ENCODE data around the gene PPP2R5C.
A peak's percentile ranks its signal among the peaks of the same experiment; 100 is the strongest.

PPP2R5C gene

GRCh38 chr14:101808894-101809670 lies 47.6 kb downstream of the PPP2R5C start:
- no peak for DNase-seq (ENCODE audit: low spot score)
- no peak for TF ChIP-seq CTCF (conservative IDR thresholded peaks at IDR 0.05; ENCODE audit: low read depth)
- peak overlapping the region; percentile 91 for H3K27ac ChIP-seq
- POLR2A ChIA-PET (ENCODE audit: low non-redundant PET) = interaction anchor here (0.7 kb wide), 2 partner anchors 53 to 139 kb away, joined by 3 to 6 read pairs; no protein-coding TSS in a partner anchor
- CTCF ChIA-PET = interaction anchor here (1.4 kb wide), 1 partner anchor 38 kb away, joined by 10 read pairs; no protein-coding TSS in a partner anchor

DNA sequence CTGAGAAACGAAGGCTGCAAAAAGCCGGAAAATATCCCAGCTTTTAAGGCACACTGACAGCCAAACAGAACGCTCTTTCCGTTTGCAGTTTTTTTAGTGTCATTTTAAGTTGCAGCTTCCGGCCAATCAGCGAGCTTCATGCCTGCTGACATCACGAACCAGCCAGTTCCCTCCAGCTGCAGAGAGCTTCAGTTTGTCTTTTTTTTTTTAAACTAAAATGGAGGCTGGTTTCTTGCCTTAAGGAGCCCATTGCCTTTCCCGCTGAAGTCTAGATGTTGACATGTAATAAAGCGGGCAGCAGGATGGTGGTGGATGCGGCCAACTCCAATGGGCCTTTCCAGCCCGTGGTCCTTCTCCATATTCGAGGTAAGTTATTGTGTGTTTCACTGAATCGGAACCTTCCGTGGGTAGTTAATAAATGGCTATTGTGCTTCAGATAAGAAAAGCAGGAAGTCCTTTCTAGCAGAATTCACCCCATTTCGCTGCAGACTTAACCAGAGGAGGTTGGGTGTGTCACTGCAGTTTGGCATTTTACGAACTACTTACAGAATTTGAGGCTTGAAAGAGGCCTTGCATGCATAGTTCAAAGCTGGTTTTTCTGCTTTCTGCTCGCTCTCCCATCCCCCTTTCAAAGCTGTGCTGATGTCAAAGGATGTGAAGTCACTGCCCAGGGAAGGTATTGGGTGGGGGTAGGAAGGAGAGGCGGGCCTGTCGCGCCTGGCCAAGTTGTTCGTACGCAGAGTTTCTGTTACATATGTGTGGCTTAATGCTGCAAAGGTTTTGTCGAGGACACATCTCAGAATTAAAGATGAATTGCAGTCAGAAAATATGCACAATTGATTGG lies 48.4 kb downstream of the PPP2R5C start:
- peak; percentile 88 for DNase-seq (ENCODE audit: low spot score)
- CTCF ChIA-PET = interaction anchor here (1.4 kb wide), 1 partner anchor 39 kb away, joined by 10 read pairs; no protein-coding TSS in a partner anchor
- peak overlapping the region; percentile 91 for H3K27ac ChIP-seq
- TF ChIP-seq CTCF (conservative IDR thresholded peaks at IDR 0.05; ENCODE audit: low read depth) = no peak
- POLR2A ChIA-PET (ENCODE audit: low non-redundant PET) = interaction anchor here (0.6 to 0.7 kb wide), 3 partner anchors 52 to 1429 kb away, joined by 3 to 6 read pairs (median 5); no protein-coding TSS in a partner anchor

DNA sequence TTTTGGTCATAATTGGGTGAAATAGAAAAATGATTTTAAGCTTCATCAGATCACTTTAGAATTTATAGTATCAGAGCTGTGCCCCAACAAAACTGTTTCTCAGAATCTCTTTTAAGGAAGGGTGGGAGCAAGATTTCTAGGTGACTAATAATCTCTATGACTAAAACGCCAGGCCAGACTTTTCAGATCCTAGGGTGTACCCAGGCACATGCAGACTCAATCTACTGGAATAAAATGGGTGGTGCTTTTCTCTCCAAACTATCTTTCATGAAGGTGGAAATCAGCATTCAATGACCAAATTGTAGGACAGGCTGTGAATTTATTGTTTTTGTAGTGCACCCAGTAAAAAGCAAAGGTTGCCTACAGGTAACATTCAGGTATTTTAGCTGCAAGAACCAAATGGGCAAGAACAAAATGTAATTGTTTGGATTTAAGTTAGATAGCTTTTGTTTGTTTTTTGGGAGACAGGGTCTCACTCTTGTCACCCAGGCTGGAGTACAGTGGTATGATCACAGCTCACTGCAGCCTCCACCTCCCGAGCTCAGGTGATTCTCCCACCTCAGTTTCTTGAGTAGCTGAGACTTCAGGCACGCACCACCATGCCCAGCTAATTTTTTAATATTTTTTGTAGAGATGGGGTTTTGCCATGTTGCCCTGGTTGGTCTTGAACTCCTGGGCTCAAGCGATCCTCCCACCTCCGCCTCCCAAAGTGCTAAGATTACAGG lies 49.5 kb downstream of the PPP2R5C start:
- peak overlapping the region; percentile 55 for H3K27ac ChIP-seq
- TF ChIP-seq CTCF (conservative IDR thresholded peaks at IDR 0.05; ENCODE audit: low read depth) = no peak
- peak; percentile 51 for DNase-seq (ENCODE audit: low spot score)
- CTCF ChIA-PET = no interaction called here
- POLR2A ChIA-PET (ENCODE audit: low non-redundant PET) = no interaction called here

DNA sequence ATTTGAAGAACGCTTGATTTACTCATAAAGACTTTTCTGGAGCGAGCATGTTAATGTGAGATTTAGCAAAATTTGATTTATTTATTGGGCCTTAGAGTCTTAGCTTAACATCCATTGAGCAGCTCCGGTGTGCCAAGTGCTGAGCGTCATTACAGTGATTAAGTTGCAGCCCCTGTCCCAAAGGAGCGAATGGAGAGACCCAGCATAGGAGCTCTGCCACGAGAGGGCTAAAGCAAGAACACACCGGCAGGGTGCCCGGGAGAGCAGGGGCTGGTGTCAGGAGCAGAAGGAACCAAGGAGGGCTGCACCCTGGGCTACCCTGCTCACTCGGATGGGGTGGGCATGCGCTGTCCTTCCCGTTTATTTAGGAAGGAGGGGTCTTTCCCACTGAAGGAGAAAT lies 50.6 kb downstream of the PPP2R5C start:
- POLR2A ChIA-PET (ENCODE audit: low non-redundant PET) = no interaction called here
- CTCF ChIA-PET = interaction anchor here (1.2 kb wide), 1 partner anchor 41 kb away, joined by 4 read pairs; no protein-coding TSS in a partner anchor
- DNase-seq (ENCODE audit: low spot score) = no peak
- TF ChIP-seq CTCF (conservative IDR thresholded peaks at IDR 0.05; ENCODE audit: low read depth) = no peak
- H3K27ac ChIP-seq = no peak overlapping the region

GRCh38 chr14:101813171-101813759 lies 51.8 kb downstream of the PPP2R5C start:
- no peak for TF ChIP-seq CTCF (conservative IDR thresholded peaks at IDR 0.05; ENCODE audit: low read depth)
- no peak for DNase-seq (ENCODE audit: low spot score)
- POLR2A ChIA-PET (ENCODE audit: low non-redundant PET) = no interaction called here
- peak overlapping the region; percentile 30; the same call in 1 of the 2 replicates for H3K27ac ChIP-seq
- CTCF ChIA-PET = interaction anchor here (0.5 to 1.2 kb wide), 2 partner anchors 42 to 1435 kb away, joined by 4 read pairs; no protein-coding TSS in a partner anchor
